Measurements from ENCODE around the gene BSCL2.
"Not testable (repeated sequence)": the region's sequence is repeated elsewhere in the genome, so short reads cannot be mapped to it uniquely, and the experiment has no call there.

Gene BSCL2

GRCh38 chr11:62682518-62682917 is 24.7 kb downstream of the BSCL2 start:
- FAIRE-seq, result no peak

GRCh38 chr11:62680825-62681240 is 26.4 kb downstream of the BSCL2 start:
- peak; percentile 22 for FAIRE-seq

GRCh38 chr11:62678770-62679696 is 28.2 kb downstream of the BSCL2 start, which contains the start of gene UBXN1:
Gene UBXN1, minus strand, starts transcription at chr11:62679073. Its CDS starts 150 bp downstream, at chr11:62678923.
- FAIRE-seq, result no peak

- FAIRE-seq, result no peak
Observed at GRCh38 chr11:62678433-62678769, 28.8 kb downstream of the BSCL2 start.

GRCh38 chr11:62677714-62678113 is 29.5 kb downstream of the BSCL2 start:
- FAIRE-seq, result no peak

- FAIRE-seq, result no peak
Observed at GRCh38 chr11:62677156-62677555, 30.1 kb downstream of the BSCL2 start.

GRCh38 chr11:62676698-62677097 is 30.5 kb downstream of the BSCL2 start:
- no peak for FAIRE-seq

- FAIRE-seq, result not testable (repeated sequence)
Observed at GRCh38 chr11:62675415-62675814, 31.8 kb downstream of the BSCL2 start.

GRCh38 chr11:62673196-62673525 is 34.1 kb downstream of the BSCL2 start:
- FAIRE-seq, result no peak

- no peak for FAIRE-seq
Observed at GRCh38 chr11:62671608-62672389, 35.4 kb downstream of the BSCL2 start, which contains the start of the genes LBHD1 and UQCC3. Gene LBHD1, minus strand, starts transcription at chr11:62672267. Its CDS starts 2,236 bp downstream, at chr11:62670031. Gene UQCC3, plus strand, starts transcription at chr11:62671673. Its CDS starts 73 bp downstream, at chr11:62671746.

GRCh38 chr11:62671236-62671607 is 36.0 kb downstream of the BSCL2 start:
- FAIRE-seq, result no peak

GRCh38 chr11:62669420-62670161 is 37.6 kb downstream of the BSCL2 start:
- FAIRE-seq, result no peak

- FAIRE-seq, result no peak
Observed at GRCh38 chr11:62667460-62667859, 39.8 kb downstream of the BSCL2 start.

GRCh38 chr11:62666259-62666926 is 40.8 kb downstream of the BSCL2 start:
- no peak for FAIRE-seq

GRCh38 chr11:62665599-62666258 is 41.5 kb downstream of the BSCL2 start:
- no peak for FAIRE-seq

GRCh38 chr11:62665075-62665598 is 42.1 kb downstream of the BSCL2 start, which contains the start of the genes C11orf98 and CSKMT:
Gene C11orf98, minus strand, starts transcription at chr11:62665210. Its CDS starts 41 bp downstream, at chr11:62665169.
Gene CSKMT, plus strand, starts transcription at chr11:62665312. Its CDS starts 568 bp downstream, at chr11:62665880.
- no peak for FAIRE-seq

GRCh38 chr11:62664405-62665074 is 42.7 kb downstream of the BSCL2 start:
- FAIRE-seq, result no peak

- FAIRE-seq, result no peak
Observed at GRCh38 chr11:62656796-62657429, 50.3 kb downstream of the BSCL2 start.

- no peak for FAIRE-seq
Observed at GRCh38 chr11:62654297-62654696, 52.9 kb downstream of the BSCL2 start.

All from TTC549 (cell line).